Large intestine (tissue), 12 donors: Measurements from ENCODE around the gene ANAPC15. TPM values are rescaled to one million over a fixed set of nuclear protein-coding genes. Genes with fewer than 3 reads are reported as not detected.
"Not testable (repeated sequence)": the region's sequence is repeated elsewhere in the genome, so short reads cannot be mapped to it uniquely, and the experiment has no call there.

Experiments used
- DNase-seq, 2 donors: peaks; one replicate each; pipeline versions ENCODE4 v3.0.0 to v3.0.0-alpha.2; 2013
- H3K27ac ChIP-seq: one replicate; pipeline ENCODE4 v1.5.1; 2013; ENCODE audit warnings: low read length
- H3K27me3 ChIP-seq: 2 replicates; pipeline ENCODE4 v1.6.1; 2013; ENCODE audit warnings: low read length; ENCODE audit not compliant: control insufficient read depth, insufficient read depth
- H3K36me3 ChIP-seq: 2 replicates; pipeline ENCODE4 v1.6.1; 2013; ENCODE audit warnings: low read length; ENCODE audit not compliant: control insufficient read depth, insufficient read depth
- H3K4me1 ChIP-seq: one replicate; pipeline ENCODE4 v1.6.1; 2013; ENCODE audit warnings: low read length; ENCODE audit not compliant: control insufficient read depth, insufficient read depth
- H3K4me3 ChIP-seq: one replicate; pipeline ENCODE4 v1.5.1; 2013; ENCODE audit warnings: low read length
- H3K9me3 ChIP-seq: one replicate; pipeline ENCODE4 v1.6.1; 2013; ENCODE audit warnings: mild to moderate bottlenecking, low read depth, low read length, moderate library complexity; ENCODE audit not compliant: control insufficient read depth
- WGBS: methylation state at CpG from one replicate; pipeline ENCODE4 v1.1.5; 2013; ENCODE audit warnings: low lambda C conversion rate; ENCODE audit not compliant: insufficient coverage; 5-methylcytosine and 5-hydroxymethylcytosine counted together
- long read RNA-seq, 11 donors: transcript quantifications; one replicate each; lab custom pipeline, GENCODE V29; 2026
- polyA plus RNA-seq: library from polyadenylated mRNA; unstranded; fragments of 120-200 nt; gene quantifications from one replicate; pipeline ENCODE4 v1.2.1, GENCODE V29; 2013

ANAPC15 gene
- polyA plus RNA-seq, result 34.5 TPM
- long read RNA-seq, donor 1, transcript ANAPC15-201 (6 exons, 886 nt), result major isoform, 6 of 8 reads
- long read RNA-seq, donor 1, partial matches to known transcripts, result 0 of 8 reads
- long read RNA-seq, donor 1, other reads (novel, unspliced or antisense), result 0 of 8 reads
- long read RNA-seq, donor 2, transcript ANAPC15-201 (6 exons, 886 nt), result major isoform, 7 of 25 reads
- long read RNA-seq, donor 2, transcript ANAPC15-208 (6 exons, 867 nt), result minor isoform, 5 of 25 reads
- long read RNA-seq, donor 2, partial matches to known transcripts, result 8 of 25 reads
- long read RNA-seq, donor 2, other reads (novel, unspliced or antisense), result 0 of 25 reads
- long read RNA-seq, donor 3, result 0 reads
- long read RNA-seq, donor 4, partial matches to known transcripts, result 0 of 3 reads
- long read RNA-seq, donor 4, other reads (novel, unspliced or antisense), result 0 of 3 reads
- long read RNA-seq, donor 5, partial matches to known transcripts, result 0 of 8 reads
- long read RNA-seq, donor 5, other reads (novel, unspliced or antisense), result 0 of 8 reads
- long read RNA-seq, donor 6, transcript ANAPC15-208 (6 exons, 867 nt), result minor isoform, 5 of 22 reads
- long read RNA-seq, donor 6, transcript ANAPC15-201 (6 exons, 886 nt), result major isoform, 12 of 22 reads
- long read RNA-seq, donor 6, partial matches to known transcripts, result 0 of 22 reads
- long read RNA-seq, donor 6, other reads (novel, unspliced or antisense), result 0 of 22 reads
- long read RNA-seq, donor 7, partial matches to known transcripts, result 0 of 4 reads
- long read RNA-seq, donor 7, other reads (novel, unspliced or antisense), result 0 of 4 reads
- long read RNA-seq, donor 8, transcript ANAPC15-201 (6 exons, 886 nt), result major isoform, 9 of 21 reads
- long read RNA-seq, donor 8, partial matches to known transcripts, result 5 of 21 reads
- long read RNA-seq, donor 8, other reads (novel, unspliced or antisense), result 0 of 21 reads
- long read RNA-seq, donor 9, transcript ANAPC15-201 (6 exons, 886 nt), result major isoform, 7 of 13 reads
- long read RNA-seq, donor 9, partial matches to known transcripts, result 0 of 13 reads
- long read RNA-seq, donor 9, other reads (novel, unspliced or antisense), result 0 of 13 reads
- long read RNA-seq, donor 10, transcript ANAPC15-201 (6 exons, 886 nt), result major isoform, 8 of 17 reads
- long read RNA-seq, donor 10, partial matches to known transcripts, result 0 of 17 reads
- long read RNA-seq, donor 10, other reads (novel, unspliced or antisense), result 0 of 17 reads
- long read RNA-seq, donor 11, transcript ANAPC15-201 (6 exons, 886 nt), result major isoform, 10 of 25 reads
- long read RNA-seq, donor 11, partial matches to known transcripts, result 6 of 25 reads
- long read RNA-seq, donor 11, other reads (novel, unspliced or antisense), result 0 of 25 reads

GRCh38 chr11:72112143-72112977 is at the start of gene ANAPC15:
Gene ANAPC15, minus strand, starts transcription at chr11:72112695. Its CDS starts 1,419 bp downstream, at chr11:72111276.
- Histone ChIP-seq H3K9me3 (no peaks in the 10 kb centered on the region), H3K27me3 (no peaks in the 10 kb centered on the region), H3K27ac (peak within 1 kb of the TSS; percentile 98), H3K36me3 (peaks cover 18% of the 10 kb centered on the region), H3K4me1 (peaks cover 10% of the 10 kb centered on the region), H3K4me3 (peak within 1 kb of the TSS; percentile 57)
- DNase-seq, result peak; percentile 99 to 100
- WGBS, result 8% methylated on average over 2 of the region's 49 CpGs

- no peak for DNase-seq
- H3K36me3 ChIP-seq, result no peaks in the 10 kb centered on the region
- peaks cover 4% of the 10 kb centered on the region for H3K4me1 ChIP-seq
- H3K4me3 ChIP-seq, result no peak overlapping the region
- WGBS, result no CpG with 5 or more reads among the region's 2 CpGs
- H3K27ac ChIP-seq, result no peak overlapping the region
- H3K27me3 ChIP-seq, result no peaks in the 10 kb centered on the region
- no peaks in the 10 kb centered on the region for H3K9me3 ChIP-seq
Measured at GRCh38 chr11:72160319-72160718, 47.8 kb upstream of the ANAPC15 start.

GRCh38 chr11:72157131-72157530 is 44.6 kb upstream of the ANAPC15 start:
- WGBS, result 61% methylated on average over 2 of the region's 4 CpGs
- no peaks in the 10 kb centered on the region for H3K4me1 ChIP-seq
- H3K9me3 ChIP-seq, result no peaks in the 10 kb centered on the region
- H3K27ac ChIP-seq, result no peak overlapping the region
- H3K4me3 ChIP-seq, result no peak overlapping the region
- H3K27me3 ChIP-seq, result no peaks in the 10 kb centered on the region
- DNase-seq, result no peak
- no peaks in the 10 kb centered on the region for H3K36me3 ChIP-seq

GRCh38 chr11:72155751-72156150 is 43.3 kb upstream of the ANAPC15 start:
- H3K27ac ChIP-seq, result no peak overlapping the region
- H3K27me3 ChIP-seq, result no peaks in the 10 kb centered on the region
- no peaks in the 10 kb centered on the region for H3K9me3 ChIP-seq
- H3K4me3 ChIP-seq, result no peak overlapping the region
- H3K36me3 ChIP-seq, result no peaks in the 10 kb centered on the region
- no peaks in the 10 kb centered on the region for H3K4me1 ChIP-seq
- no peak for DNase-seq
- WGBS, result no CpG with 5 or more reads among the region's 4 CpGs

GRCh38 chr11:72154816-72155215 is 42.3 kb upstream of the ANAPC15 start:
- H3K27me3 ChIP-seq, result no peaks in the 10 kb centered on the region

GRCh38 chr11:72153874-72154273 is 41.4 kb upstream of the ANAPC15 start:
- H3K27ac ChIP-seq, DNase-seq, H3K27me3 ChIP-seq, H3K9me3 ChIP-seq, H3K4me1 ChIP-seq, H3K4me3 ChIP-seq, H3K36me3 ChIP-seq: not testable (repeated sequence)
- WGBS, result no CpG with 5 or more reads among the region's 6 CpGs

More at GRCh38 chr11:72154816-72155215, 42.3 kb upstream of the ANAPC15 start:
- no CpG with 5 or more reads among the region's 3 CpGs for WGBS
- Histone ChIP-seq H3K4me3 (no peak overlapping the region), H3K9me3 (no peaks in the 10 kb centered on the region), H3K36me3 (no peaks in the 10 kb centered on the region), H3K4me1 (no peaks in the 10 kb centered on the region), H3K27ac (no peak overlapping the region)
- no peak for DNase-seq

- DNase-seq, result no peak
- H3K4me1 ChIP-seq, result no peaks in the 10 kb centered on the region
- no peaks in the 10 kb centered on the region for H3K9me3 ChIP-seq
- H3K36me3 ChIP-seq, result no peaks in the 10 kb centered on the region
- no peaks in the 10 kb centered on the region for H3K27me3 ChIP-seq
- H3K27ac ChIP-seq, result no peak overlapping the region
- 75% methylated on average over 2 of the region's 4 CpGs for WGBS
- no peak overlapping the region for H3K4me3 ChIP-seq
Measured at GRCh38 chr11:72150882-72151281, 38.4 kb upstream of the ANAPC15 start.

GRCh38 chr11:72146625-72147024 is 34.1 kb upstream of the ANAPC15 start:
- no CpG with 5 or more reads among the region's 2 CpGs for WGBS
- Histone ChIP-seq H3K9me3 (no peaks in the 10 kb centered on the region), H3K36me3 (no peaks in the 10 kb centered on the region), H3K4me3 (no peak overlapping the region), H3K27me3 (no peaks in the 10 kb centered on the region), H3K27ac (no peak overlapping the region), H3K4me1 (no peaks in the 10 kb centered on the region)
- DNase-seq, result no peak

GRCh38 chr11:72144807-72145565 is 32.5 kb upstream of the ANAPC15 start:
- DNase-seq, result no peak
- H3K4me1 ChIP-seq, result no peaks in the 10 kb centered on the region
- H3K27me3 ChIP-seq, result no peaks in the 10 kb centered on the region
- WGBS, result no CpG with 5 or more reads among the region's 4 CpGs
- no peak overlapping the region for H3K27ac ChIP-seq
- H3K9me3 ChIP-seq, result no peaks in the 10 kb centered on the region
- H3K4me3 ChIP-seq, result no peak overlapping the region
- no peaks in the 10 kb centered on the region for H3K36me3 ChIP-seq
